Left hindlimb (tissue), 1 donor: ENCODE data around the gene PCAT6.
"Not testable (repeated sequence)": the region's sequence is repeated elsewhere in the genome, so short reads cannot be mapped to it uniquely, and the experiment has no call there.

Experiments used
- DNase-seq: peaks from one replicate; pipeline ENCODE4 v3.0.0-alpha.2; 2018

Gene PCAT6

GRCh38 chr1:202810615-202811295, at the start of gene PCAT6:
TSS of gene PCAT6 (plus strand) at chr1:202810954.
- peak; percentile 95 for DNase-seq

- DNase-seq: no peak
Observed at GRCh38 chr1:202762019-202762418, 48.7 kb upstream of the PCAT6 start.

- no peak for DNase-seq
Observed at GRCh38 chr1:202765721-202766120, 45.0 kb upstream of the PCAT6 start.

GRCh38 chr1:202770135-202770534, 40.6 kb upstream of the PCAT6 start:
- no peak for DNase-seq

GRCh38 chr1:202781180-202781579, 29.6 kb upstream of the PCAT6 start:
- no peak for DNase-seq

- no peak for DNase-seq
Observed at GRCh38 chr1:202786804-202787203, 23.9 kb upstream of the PCAT6 start.

GRCh38 chr1:202788800-202789199, 22.0 kb upstream of the PCAT6 start:
- no peak for DNase-seq

GRCh38 chr1:202791077-202791747, 19.5 kb upstream of the PCAT6 start:
- no peak for DNase-seq

- no peak for DNase-seq
Observed at GRCh38 chr1:202794051-202794740, 16.6 kb upstream of the PCAT6 start.

GRCh38 chr1:202794931-202795330, 15.8 kb upstream of the PCAT6 start:
- DNase-seq: not testable (repeated sequence)

GRCh38 chr1:202796670-202797069, 14.1 kb upstream of the PCAT6 start:
- no peak for DNase-seq

- no peak for DNase-seq
Observed at GRCh38 chr1:202798260-202798659, 12.5 kb upstream of the PCAT6 start.

GRCh38 chr1:202798792-202799331, 11.9 kb upstream of the PCAT6 start:
- DNase-seq: no peak

GRCh38 chr1:202800742-202801141, 10.0 kb upstream of the PCAT6 start:
- no peak for DNase-seq

- no peak for DNase-seq
Observed at GRCh38 chr1:202801175-202801574, 9.6 kb upstream of the PCAT6 start.

- no peak for DNase-seq
Observed at GRCh38 chr1:202802034-202802433, 8.7 kb upstream of the PCAT6 start.

GRCh38 chr1:202802998-202803932, 7.5 kb upstream of the PCAT6 start:
- DNase-seq: no peak

- no peak for DNase-seq
Observed at GRCh38 chr1:202804126-202804525, 6.6 kb upstream of the PCAT6 start.

- no peak for DNase-seq
Observed at GRCh38 chr1:202805886-202806844, 4.6 kb upstream of the PCAT6 start.

GRCh38 chr1:202806845-202807450, 3.8 kb upstream of the PCAT6 start:
- DNase-seq: peak; percentile 51

- peak; percentile 61 for DNase-seq
Observed at GRCh38 chr1:202807451-202807925, 3.3 kb upstream of the PCAT6 start.
